ENCODE results near the gene TSPAN5.

TSPAN5 gene

GRCh38 chr4:98476891-98477290 lies 181.5 kb downstream of the TSPAN5 start:
- no peak for DNase-seq (ENCODE audit: low read depth in 1 of 2, low spot score in 1 of 2)
- TF ChIP-seq REST (IDR thresholded peaks at IDR 0.05; ENCODE audit: insufficient replicate concordance, low read depth) (no peak), SPI1 (IDR thresholded peaks at IDR 0.05; ENCODE audit: borderline replicate concordance, low read depth) (no peak), CTCF (IDR thresholded peaks at IDR 0.05; ENCODE audit: insufficient read depth, low read length) (no peak), POLR2AphosphoS5 (IDR thresholded peaks at IDR 0.05; ENCODE audit: low read depth) (no peak), GABPA (IDR thresholded peaks at IDR 0.05; ENCODE audit: low read depth) (no peak)
- no peak overlapping the region for H3K27ac ChIP-seq (replicated peaks)
- no peaks in the 10 kb centered on the region for H3K27me3 ChIP-seq (ENCODE audit: insufficient read depth, poor library complexity, severe bottlenecking)
- no peak overlapping the region for H3K4me3 ChIP-seq (replicated peaks; ENCODE audit: insufficient read depth, low read length)

- Histone ChIP-seq H3K27ac (replicated peaks) (no peak overlapping the region), H3K27me3 (ENCODE audit: insufficient read depth, poor library complexity, severe bottlenecking) (no peaks in the 10 kb centered on the region), H3K4me3 (replicated peaks; ENCODE audit: insufficient read depth, low read length) (no peak overlapping the region)
- DNase-seq (ENCODE audit: low read depth in 1 of 2, low spot score in 1 of 2) = peak in 1 of 2 experiments; percentile 6
- TF ChIP-seq SPI1 (IDR thresholded peaks at IDR 0.05; ENCODE audit: borderline replicate concordance, low read depth) = no peak
- TF ChIP-seq CTCF (IDR thresholded peaks at IDR 0.05; ENCODE audit: insufficient read depth, low read length) = no peak
- no peak for TF ChIP-seq POLR2AphosphoS5 (IDR thresholded peaks at IDR 0.05; ENCODE audit: low read depth)
Measured at GRCh38 chr4:98474408-98474844, 184.0 kb downstream of the TSPAN5 start.

- TF ChIP-seq SPI1 (IDR thresholded peaks at IDR 0.05; ENCODE audit: borderline replicate concordance, low read depth) = no peak
- no peaks in the 10 kb centered on the region for H3K27me3 ChIP-seq (ENCODE audit: insufficient read depth, poor library complexity, severe bottlenecking)
- H3K4me3 ChIP-seq (replicated peaks; ENCODE audit: insufficient read depth, low read length) = no peak overlapping the region
- no peak overlapping the region for H3K27ac ChIP-seq (replicated peaks)
- no peak for DNase-seq (ENCODE audit: low read depth in 1 of 2, low spot score in 1 of 2)
Measured at GRCh38 chr4:98473046-98473445, 185.4 kb downstream of the TSPAN5 start.

- no peak for DNase-seq (ENCODE audit: low read depth in 1 of 2, low spot score in 1 of 2)
Measured at GRCh38 chr4:98470831-98471230, 187.6 kb downstream of the TSPAN5 start.

More at GRCh38 chr4:98470831-98471230, 187.6 kb downstream of the TSPAN5 start:
- no peak overlapping the region for H3K27ac ChIP-seq (replicated peaks)
- no peaks in the 10 kb centered on the region for H3K27me3 ChIP-seq (ENCODE audit: insufficient read depth, poor library complexity, severe bottlenecking)
- H3K4me3 ChIP-seq (replicated peaks; ENCODE audit: insufficient read depth, low read length) = no peak overlapping the region
- TF ChIP-seq SPI1 (IDR thresholded peaks at IDR 0.05; ENCODE audit: borderline replicate concordance, low read depth) = no peak
- TF ChIP-seq REST (IDR thresholded peaks at IDR 0.05; ENCODE audit: insufficient replicate concordance, low read depth) = no peak
- no peak for TF ChIP-seq CTCF (IDR thresholded peaks at IDR 0.05; ENCODE audit: insufficient read depth, low read length)
- TF ChIP-seq POLR2AphosphoS5 (IDR thresholded peaks at IDR 0.05; ENCODE audit: low read depth) = no peak
- TF ChIP-seq GABPA (IDR thresholded peaks at IDR 0.05; ENCODE audit: low read depth) = 0 out of 2 replicates have a peak, but pooled peaks have one; percentile 28

Data from HL-60 (cell line).